Endothelial cell of umbilical vein (primary cell): ENCODE data around the gene ARHGEF6. TPM values are rescaled to one million over a fixed set of nuclear protein-coding genes. Genes with fewer than 3 reads are reported as not detected.

Source experiments
- BruUV-seq: library from RNA; stranded (reverse); fragments of 400-500 nt; replicated peaks from 2 replicates; lab custom pipeline; 2021; lab: Mats Ljungman, UMichigan
- CTCF ChIA-PET: fragments of 300-600, 350-600 bp; sonication (Branson Sonifier 250); formaldehyde crosslinking; loops from one replicate; lab custom pipeline; 2021; ENCODE audit warnings: antibody characterized with exemption, inconsistent platforms; lab: Charles Lee
- POLR2A ChIA-PET: fragments of 300-600, 350-600 bp; sonication (Branson Sonifier 250); formaldehyde crosslinking; loops from one replicate; lab custom pipeline; 2021; ENCODE audit warnings: antibody characterized with exemption, inconsistent platforms; lab: Charles Lee
- DNase-seq: peaks from one replicate; pipeline ENCODE4 v3.0.0-alpha.2; 2011; ENCODE audit warnings: low read depth, low spot score
- FAIRE-seq: peaks from 2 replicates; lab custom pipeline; 2011; peaks lifted over from hg19 to GRCh38; lab: Jason Lieb, UNC
- H2AFZ ChIP-seq: 2 replicates; pipeline ENCODE4 v1.6.0; 2012; ENCODE audit warnings: low read depth, low read length, control low read depth, inconsistent platforms
- H3K27ac ChIP-seq: 2 replicates; pipeline ENCODE4 v1.5.1; 2011; ENCODE audit warnings: low read depth, mild to moderate bottlenecking, control low read depth, low read length, moderate library complexity; ENCODE audit not compliant: insufficient read depth
- H3K27me3 ChIP-seq, 2 experiments: 2 replicates each; pipeline versions ENCODE4 v1.6.0 to v1.6.1; 2011; ENCODE audit warnings: low read length in 2 of 2, mixed read lengths in 1 of 2; ENCODE audit not compliant: control insufficient read depth in 2 of 2, insufficient read depth in 2 of 2
- H3K36me3 ChIP-seq, 2 experiments: 2 replicates in 1 of 2; 3 replicates in 1 of 2; pipeline ENCODE4 v1.5.1; 2011; ENCODE audit warnings: low read length in 2 of 2, mild to moderate bottlenecking in 1 of 2, moderate library complexity in 1 of 2; ENCODE audit not compliant: control insufficient read depth in 2 of 2, insufficient read depth in 2 of 2; ENCODE audit errors: extremely low read depth in 1 of 2
- H3K4me1 ChIP-seq: 3 replicates; pipeline ENCODE4 v1.5.1; 2011; ENCODE audit warnings: mild to moderate bottlenecking, low read length; ENCODE audit not compliant: control insufficient read depth, insufficient read depth; ENCODE audit errors: extremely low read depth
- H3K4me2 ChIP-seq: 2 replicates; pipeline ENCODE4 v1.6.1; 2011; ENCODE audit warnings: low read length, control low read depth, mixed read lengths; ENCODE audit not compliant: insufficient read depth
- H3K4me3 ChIP-seq, 3 experiments: fragments of 200-600 bp in 1 of 3; sonication (generic), shearing (Covaris generic) in 1 of 3; replicated peaks in 1 of 3; 2 replicates each; pipeline ENCODE4 v1.5.1; 2011 to 2016; ENCODE audit warnings: control low read depth in 3 of 3, low read length in 3 of 3, mild to moderate bottlenecking in 2 of 3, inconsistent platforms in 1 of 3, low read depth in 1 of 3, moderate library complexity in 1 of 3; ENCODE audit not compliant: insufficient read depth in 1 of 3
- H3K79me2 ChIP-seq: 2 replicates; pipeline ENCODE4 v1.6.0; 2012; ENCODE audit warnings: low read length, inconsistent platforms; ENCODE audit not compliant: control insufficient read depth, insufficient read depth
- H3K9ac ChIP-seq: replicated peaks from 2 replicates; pipeline ENCODE3; 2011; ENCODE audit warnings: low read length, control low read depth; ENCODE audit not compliant: insufficient read depth; ENCODE audit errors: extremely low read depth
- H3K9me1 ChIP-seq: replicated peaks from 3 replicates; pipeline ENCODE4 v1.6.0; 2011; ENCODE audit warnings: mild to moderate bottlenecking, low read length; ENCODE audit not compliant: control insufficient read depth, insufficient read depth; ENCODE audit errors: extremely low read depth
- H3K9me3 ChIP-seq: replicated peaks from 2 replicates; pipeline ENCODE4 v1.5.1; 2012; ENCODE audit warnings: low read length, inconsistent platforms; ENCODE audit not compliant: control insufficient read depth, insufficient read depth
- H4K20me1 ChIP-seq: replicated peaks from 2 replicates; pipeline ENCODE3; 2011; ENCODE audit warnings: mild to moderate bottlenecking, low read length; ENCODE audit not compliant: control insufficient read depth, insufficient read depth; ENCODE audit errors: extremely low read depth
- CTCF ChIP-seq, 2 donors: IDR thresholded peaks; 1 replicate in 1 of 2; 2 replicates in 1 of 2; pipeline ENCODE4 v1.5.1; 2011; ENCODE audit warnings: low read length in 2 of 2, mild to moderate bottlenecking in 2 of 2, moderate library complexity in 2 of 2, control low read depth in 1 of 2, inconsistent platforms in 1 of 2, low read depth in 1 of 2; ENCODE audit not compliant: insufficient read depth in 1 of 2; ENCODE audit errors: extremely low read depth in 1 of 2
- EZH2 ChIP-seq: IDR thresholded peaks from 2 replicates; pipeline ENCODE4 v1.6.1; 2012; ENCODE audit warnings: borderline replicate concordance, low read depth, mild to moderate bottlenecking, moderate library complexity, low read length, inconsistent platforms; ENCODE audit not compliant: severe bottlenecking
- FOS ChIP-seq: IDR thresholded peaks from 2 replicates; pipeline ENCODE4 v1.6.1; 2011; ENCODE audit warnings: mild to moderate bottlenecking, low read length, moderate library complexity, borderline replicate concordance; ENCODE audit not compliant: insufficient read depth
- GATA2 ChIP-seq: IDR thresholded peaks from 2 replicates; pipeline ENCODE4 v1.7.0; 2011; ENCODE audit warnings: low read depth, mild to moderate bottlenecking, moderate library complexity, mixed read lengths, low read length; ENCODE audit not compliant: insufficient read length, insufficient read depth
- JUN ChIP-seq: IDR thresholded peaks from 2 replicates; pipeline ENCODE4 v1.6.1; 2011; ENCODE audit warnings: borderline replicate concordance, low read depth; ENCODE audit not compliant: insufficient read length, insufficient read depth
- MAX ChIP-seq: IDR thresholded peaks from 2 replicates; pipeline ENCODE4 v1.6.1; 2011; ENCODE audit not compliant: insufficient read depth, insufficient read length
- MYC ChIP-seq: IDR thresholded peaks from one replicate; pipeline ENCODE4 v1.6.1; 2011; ENCODE audit warnings: mild to moderate bottlenecking, low read depth, low read length
- POLR2A ChIP-seq: IDR thresholded peaks from 2 replicates; pipeline ENCODE4 v1.6.1; 2012; ENCODE audit warnings: low read depth, mild to moderate bottlenecking, control low read depth, low read length
- POLR2AphosphoS5 ChIP-seq: IDR thresholded peaks from 2 replicates; pipeline ENCODE4 v1.6.1; 2012; ENCODE audit warnings: low read depth, mild to moderate bottlenecking, control low read depth, low read length, moderate library complexity; ENCODE audit not compliant: insufficient read depth
- dilution Hi-C: fragments of 300-500 bp; cut with MboI; formaldehyde crosslinking; loops from one replicate; pipeline ENCODE4 v1.15.0; 2019; ENCODE audit warnings: low sequenced_read_pairs; ENCODE audit not compliant: extremely low pct_ligation_motif_present
- intact Hi-C: fragments of 100-400 bp; cut with micrococcal nuclease; formaldehyde crosslinking; loops from one replicate; pipeline ENCODE4 v1.10.0; 2022
- polyA plus RNA-seq, 4 experiments: library from polyadenylated mRNA; depleted of rRNA in 3 of 4; stranded (reverse) in 3 of 4; unstranded in 1 of 4; fragments of >200 nt; gene quantifications; 2 replicates each; pipeline versions ENCODE4 v1.2.1 to v1.2.3, GENCODE V29; 2011 to 2012; ENCODE audit warnings: missing spikeins in 1 of 4
- total RNA-seq: library from RNA; stranded (reverse); gene quantifications from 2 replicates; pipeline ENCODE4 v1.2.3, GENCODE V29; 2021

ARHGEF6 gene
- total and polyA plus RNA-seq, 2 donors (not counting 3 experiments of a cell fraction or from before 2014, with no cell fraction given), result 4.9 to 6.4 TPM

GRCh38 chrX:136779346-136779781 is 1.4 kb downstream of the ARHGEF6 start:
- POLR2A ChIA-PET, result no interaction called here
- DNase-seq (no peak), FAIRE-seq (no peak)
- no peak for TF ChIP-seq POLR2A
- TF ChIP-seq EZH2, result no peak
- TF ChIP-seq MAX, result no peak
- TF ChIP-seq POLR2AphosphoS5, result no peak
- TF ChIP-seq GATA2, result no peak
- no peak for TF ChIP-seq FOS
- no peak for TF ChIP-seq JUN
- no peak for TF ChIP-seq CTCF (IDR thresholded peaks at IDR 0.05; ENCODE audit: extremely low read depth in 1 of 2, insufficient read depth in 1 of 2, low read depth in 1 of 2, low read length in 2 of 2)
- no peak for TF ChIP-seq MYC
- H3K9me3 ChIP-seq, result no peaks in the 10 kb centered on the region
- intact Hi-C loops, result no loop called here
- CTCF ChIA-PET, result interaction anchor here (0.6 kb wide), 1 partner anchor 620 kb away, joined by 3 read pairs; no protein-coding TSS in a partner anchor
- peak overlapping the region; percentile 48 for H2AFZ ChIP-seq
- no peak overlapping the region for H3K4me2 ChIP-seq
- no peaks in the 10 kb centered on the region for H4K20me1 ChIP-seq
- dilution Hi-C loops, result no loop called here
- H3K27me3 ChIP-seq, result peaks cover 0 to 2% of the 10 kb centered on the region in 2 experiments
- H3K79me2 ChIP-seq, result no peaks in the 10 kb centered on the region
- no peak overlapping the region for H3K4me3 ChIP-seq
- H3K36me3 ChIP-seq, result no peaks in the 10 kb centered on the region
- H3K9me1 ChIP-seq, result no peaks in the 10 kb centered on the region
- no peak overlapping the region for H3K27ac ChIP-seq
- no peak overlapping the region for H3K9ac ChIP-seq
- no TSS peak for BruUV-seq
- H3K4me1 ChIP-seq, result no peaks in the 10 kb centered on the region
